ENCODE results near the gene LRRC72. TPM values are rescaled to one million over a fixed set of nuclear protein-coding genes. Genes with fewer than 3 reads are reported as not detected.

LRRC72 gene
- total RNA-seq, 1 experiment from 2014 or later: not detected

DNA sequence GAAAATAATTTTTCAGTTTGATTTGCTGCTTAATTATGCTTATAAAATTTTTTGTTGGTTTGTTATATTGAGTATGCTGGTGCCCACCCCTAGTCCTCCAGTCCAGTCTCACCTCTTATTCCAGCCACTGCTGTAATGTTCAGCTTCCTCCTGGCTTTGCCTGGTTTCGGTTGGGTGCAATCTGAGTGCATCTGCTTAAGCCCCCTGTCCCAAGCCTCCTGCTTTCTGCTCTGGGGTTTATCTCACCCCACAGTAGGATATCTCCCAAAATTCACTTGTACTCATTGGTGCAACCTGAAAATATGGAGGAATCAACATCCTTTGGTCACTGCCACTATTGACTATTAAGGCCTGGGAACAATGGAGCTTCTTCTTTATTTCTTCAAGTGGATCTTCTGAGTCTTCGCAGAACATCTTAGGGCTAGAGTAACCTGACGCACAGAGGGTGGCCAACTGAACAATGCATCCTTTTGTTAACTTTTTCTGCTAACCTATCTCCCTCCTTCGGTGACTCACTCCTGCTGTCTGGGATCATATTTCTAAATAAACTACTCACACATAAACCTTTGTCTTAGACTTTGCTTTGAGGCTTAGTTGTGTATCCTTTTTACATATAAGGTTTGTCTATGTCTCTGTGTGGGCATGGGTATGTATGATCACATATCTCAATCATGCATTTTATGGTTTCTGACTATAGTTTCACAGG, 42.0 kb upstream of the LRRC72 start:
- Histone ChIP-seq H3K27ac (ENCODE audit: low read length) (peak overlapping the region; percentile 92), H3K4me3 (ENCODE audit: low read length) (no peak overlapping the region), H3K79me2 (ENCODE audit: low read length) (no peaks in the 10 kb centered on the region), H3K36me3 (ENCODE audit: low read depth, low read length) (no peaks in the 10 kb centered on the region), H3K9ac (ENCODE audit: low read length) (peak overlapping the region; percentile 56), H3K9me3 (ENCODE audit: low read length) (no peaks in the 10 kb centered on the region), H2AFZ (ENCODE audit: low read length) (no peak overlapping the region), H3K27me3 (ENCODE audit: low read length) (no peaks in the 10 kb centered on the region), H3K4me2 (ENCODE audit: low read length) (peak overlapping the region; percentile 60), H3K9me2 (replicated peaks; ENCODE audit: low read length) (no peaks in the 10 kb centered on the region), H3F3A (ENCODE audit: low read length, unreplicated experiment) (no peaks in the 10 kb centered on the region), H3K4me1 (ENCODE audit: insufficient read depth, low read length) (peaks cover 19% of the 10 kb centered on the region), H4K20me1 (ENCODE audit: low read length) (no peaks in the 10 kb centered on the region)
- TF ChIP-seq, protein P1, sequence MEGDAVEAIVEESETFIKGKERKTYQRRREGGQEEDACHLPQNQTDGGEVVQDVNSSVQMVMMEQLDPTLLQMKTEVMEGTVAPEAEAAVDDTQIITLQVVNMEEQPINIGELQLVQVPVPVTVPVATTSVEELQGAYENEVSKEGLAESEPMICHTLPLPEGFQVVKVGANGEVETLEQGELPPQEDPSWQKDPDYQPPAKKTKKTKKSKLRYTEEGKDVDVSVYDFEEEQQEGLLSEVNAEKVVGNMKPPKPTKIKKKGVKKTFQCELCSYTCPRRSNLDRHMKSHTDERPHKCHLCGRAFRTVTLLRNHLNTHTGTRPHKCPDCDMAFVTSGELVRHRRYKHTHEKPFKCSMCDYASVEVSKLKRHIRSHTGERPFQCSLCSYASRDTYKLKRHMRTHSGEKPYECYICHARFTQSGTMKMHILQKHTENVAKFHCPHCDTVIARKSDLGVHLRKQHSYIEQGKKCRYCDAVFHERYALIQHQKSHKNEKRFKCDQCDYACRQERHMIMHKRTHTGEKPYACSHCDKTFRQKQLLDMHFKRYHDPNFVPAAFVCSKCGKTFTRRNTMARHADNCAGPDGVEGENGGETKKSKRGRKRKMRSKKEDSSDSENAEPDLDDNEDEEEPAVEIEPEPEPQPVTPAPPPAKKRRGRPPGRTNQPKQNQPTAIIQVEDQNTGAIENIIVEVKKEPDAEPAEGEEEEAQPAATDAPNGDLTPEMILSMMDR (conservative IDR thresholded peaks at IDR 0.05; ENCODE audit: low read depth, low read length): no peak
- TF ChIP-seq EZH2 (IDR thresholded peaks at IDR 0.05; ENCODE audit: low read length, unreplicated experiment) (no peak), EZH2phosphoT487 (IDR thresholded peaks at IDR 0.05; ENCODE audit: borderline replicate concordance, low read length) (no peak)
- BruUV-seq (replicated peaks): no TSS peak
- ATAC-seq (peak; percentile 99), DNase-seq (peak; percentile 94)
- intact Hi-C loops (cut with micrococcal nuclease): loop anchor here (5.0 kb wide), 1 partner anchor 37 kb away; no protein-coding TSS in a partner anchor
- ChIA-PET POLR2A (ENCODE audit: unreplicated experiment) (no interaction called here), CTCF (no interaction called here)

DNA sequence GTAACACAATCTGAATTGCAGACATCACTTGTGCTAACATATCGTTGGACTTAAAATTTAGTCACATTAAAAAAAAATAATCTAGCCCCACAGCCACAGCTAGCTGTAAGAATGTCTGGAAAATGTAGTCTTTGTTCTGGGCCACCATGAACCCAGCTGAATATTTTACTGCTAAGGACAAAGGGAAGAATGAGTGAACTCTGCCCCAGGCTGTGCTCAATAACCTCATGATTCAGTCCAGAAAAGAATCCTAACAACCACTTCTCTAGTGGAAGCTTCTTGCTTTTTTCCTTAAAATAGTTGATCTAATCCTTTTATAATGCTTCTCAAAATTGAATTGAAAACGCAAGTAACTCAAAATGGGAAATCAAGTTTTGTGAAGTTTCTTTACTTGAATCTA, 35.5 kb upstream of the LRRC72 start:
- no peaks in the 10 kb centered on the region for H4K20me1 ChIP-seq (ENCODE audit: low read length)
- ChIA-PET CTCF (no interaction called here), POLR2A (ENCODE audit: unreplicated experiment) (no interaction called here)
- no TSS peak for BruUV-seq (replicated peaks)
- no peak overlapping the region for H3K4me2 ChIP-seq (ENCODE audit: low read length)
- DNase-seq: no peak
- no peaks in the 10 kb centered on the region for H3K79me2 ChIP-seq (ENCODE audit: low read length)
- intact Hi-C loops (cut with micrococcal nuclease): loop anchor here (10.0 kb wide), 1 partner anchor 136 kb away; no protein-coding TSS in a partner anchor
- H2AFZ ChIP-seq (ENCODE audit: low read length): no peak overlapping the region
- no peaks in the 10 kb centered on the region for H3F3A ChIP-seq (ENCODE audit: low read length, unreplicated experiment)
- TF ChIP-seq, protein P1 (conservative IDR thresholded peaks at IDR 0.05; ENCODE audit: low read depth, low read length): no peak
- TF ChIP-seq EZH2phosphoT487 (IDR thresholded peaks at IDR 0.05; ENCODE audit: borderline replicate concordance, low read length) (no peak), EZH2 (IDR thresholded peaks at IDR 0.05; ENCODE audit: low read length, unreplicated experiment) (no peak)
- no peak overlapping the region for H3K4me3 ChIP-seq (ENCODE audit: low read length)
- H3K9me2 ChIP-seq (replicated peaks; ENCODE audit: low read length): no peaks in the 10 kb centered on the region
- ATAC-seq: no peak
- no peaks in the 10 kb centered on the region for H3K9me3 ChIP-seq (ENCODE audit: low read length)
- no peak overlapping the region for H3K27ac ChIP-seq (ENCODE audit: low read length)
- H3K4me1 ChIP-seq (ENCODE audit: insufficient read depth, low read length): peaks cover 21% of the 10 kb centered on the region
- no peaks in the 10 kb centered on the region for H3K36me3 ChIP-seq (ENCODE audit: low read depth, low read length)
- H3K27me3 ChIP-seq (ENCODE audit: low read length): no peaks in the 10 kb centered on the region
- no peak overlapping the region for H3K9ac ChIP-seq (ENCODE audit: low read length)

DNA sequence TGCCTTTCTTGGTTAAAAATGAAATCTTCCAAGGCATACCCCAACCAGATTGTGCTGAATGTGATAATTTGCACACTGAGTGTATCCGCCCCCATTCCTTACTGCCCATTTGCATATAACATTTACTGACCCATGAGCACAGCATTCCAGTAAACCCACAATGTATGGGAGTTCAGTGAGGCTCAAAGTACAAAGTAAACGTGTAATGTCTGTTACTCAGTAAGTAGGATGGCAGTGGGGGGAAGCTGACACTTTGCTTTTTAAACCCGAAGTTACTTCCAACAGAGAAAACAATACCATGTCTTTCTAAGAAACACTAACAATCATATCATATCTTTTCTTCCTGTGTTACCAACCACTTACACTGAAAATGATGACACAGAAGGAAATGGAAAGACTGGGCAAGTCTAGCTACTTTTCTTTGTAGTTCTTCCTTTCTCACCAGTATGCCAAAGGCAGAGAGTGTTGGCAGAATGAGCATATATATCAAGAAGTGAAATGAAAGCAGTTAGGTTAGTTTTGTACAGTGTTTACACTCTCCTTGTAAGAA, 34.0 kb upstream of the LRRC72 start:
- H3K9ac ChIP-seq (ENCODE audit: low read length): no peak overlapping the region
- no peaks in the 10 kb centered on the region for H3K9me3 ChIP-seq (ENCODE audit: low read length)
- no peaks in the 10 kb centered on the region for H3K9me2 ChIP-seq (replicated peaks; ENCODE audit: low read length)
- ChIA-PET CTCF (interaction anchor here (0.7 kb wide), 1 partner anchor 72 kb away, joined by 3 read pairs; no protein-coding TSS in a partner anchor), POLR2A (ENCODE audit: unreplicated experiment) (interaction anchor here (0.6 kb wide), 1 partner anchor 329 kb away, joined by 3 read pairs; no protein-coding TSS in a partner anchor)
- H3K4me2 ChIP-seq (ENCODE audit: low read length): peak overlapping the region; percentile 3; the same call in 1 of the 2 replicates
- BruUV-seq (replicated peaks): no TSS peak
- peaks cover 21% of the 10 kb centered on the region for H3K4me1 ChIP-seq (ENCODE audit: insufficient read depth, low read length)
- intact Hi-C loops (cut with micrococcal nuclease): loop anchor here (1.0 to 10.0 kb wide), 2 partner anchors 26 to 138 kb away; no protein-coding TSS in a partner anchor
- no peaks in the 10 kb centered on the region for H3K79me2 ChIP-seq (ENCODE audit: low read length)
- no peaks in the 10 kb centered on the region for H3K27me3 ChIP-seq (ENCODE audit: low read length)
- no peak for TF ChIP-seq EZH2phosphoT487 (IDR thresholded peaks at IDR 0.05; ENCODE audit: borderline replicate concordance, low read length)
- TF ChIP-seq, protein P1 (conservative IDR thresholded peaks at IDR 0.05; ENCODE audit: low read depth, low read length): no peak
- TF ChIP-seq EZH2 (IDR thresholded peaks at IDR 0.05; ENCODE audit: low read length, unreplicated experiment): no peak
- H3K36me3 ChIP-seq (ENCODE audit: low read depth, low read length): no peaks in the 10 kb centered on the region
- peak; percentile 46 for DNase-seq
- no peak overlapping the region for H3K4me3 ChIP-seq (ENCODE audit: low read length)
- H3K27ac ChIP-seq (ENCODE audit: low read length): peak overlapping the region; percentile 5; the same call in 1 of the 2 replicates
- no peak overlapping the region for H2AFZ ChIP-seq (ENCODE audit: low read length)
- peak; percentile 72 for ATAC-seq
- H3F3A ChIP-seq (ENCODE audit: low read length, unreplicated experiment): no peaks in the 10 kb centered on the region
- H4K20me1 ChIP-seq (ENCODE audit: low read length): no peaks in the 10 kb centered on the region

All from PC-3 (cell line).